Loucy (cell line): ENCODE results near the gene C6orf47.

ENCODE experiments used
- H2AFZ ChIP-seq: fragments of 200-600 bp; sonication (generic); 2 replicates; pipeline ENCODE4 v1.6.0; 2016; ENCODE audit warnings: antibody characterized with exemption, mild to moderate bottlenecking, low read length, moderate library complexity
- H3F3A ChIP-seq: fragments of 200-600 bp; 2 replicates; pipeline ENCODE4 v1.6.0; 2016; ENCODE audit warnings: antibody characterized with exemption, low read depth, mild to moderate bottlenecking
- H3K27me3 ChIP-seq: fragments of 200-600 bp; sonication (generic); 2 replicates; pipeline ENCODE4 v1.6.1; 2014; ENCODE audit warnings: low read length, mild to moderate bottlenecking; ENCODE audit not compliant: insufficient read depth, poor library complexity, severe bottlenecking
- H3K36me3 ChIP-seq: fragments of 200-600 bp; sonication (generic); 2 replicates; pipeline ENCODE4 v1.6.1; 2016; ENCODE audit warnings: low read length; ENCODE audit not compliant: insufficient read depth
- H3K4me1 ChIP-seq: fragments of 200-600 bp; sonication (generic); 2 replicates; pipeline ENCODE4 v1.5.1; 2014; ENCODE audit warnings: low read length, mild to moderate bottlenecking; ENCODE audit not compliant: insufficient read depth, poor library complexity, severe bottlenecking
- H3K4me2 ChIP-seq: fragments of 200-600 bp; sonication (generic); 2 replicates; pipeline ENCODE4 v1.6.0; 2014; ENCODE audit warnings: antibody characterized with exemption, low read length, low read depth, mild to moderate bottlenecking; ENCODE audit not compliant: poor library complexity, severe bottlenecking
- H3K4me3 ChIP-seq: fragments of 200-600 bp; sonication (generic); 2 replicates; pipeline ENCODE4 v1.5.1; 2014; ENCODE audit warnings: low read length, mild to moderate bottlenecking, mixed read lengths; ENCODE audit not compliant: poor library complexity, severe bottlenecking
- H3K79me2 ChIP-seq: fragments of 200-600 bp; sonication (generic); 2 replicates; pipeline ENCODE4 v1.6.1; 2014; ENCODE audit warnings: low read length; ENCODE audit not compliant: insufficient read depth
- H3K9ac ChIP-seq: fragments of 200-600 bp; sonication (generic); 2 replicates; pipeline ENCODE4 v1.6.0; 2014; ENCODE audit warnings: mild to moderate bottlenecking, low read depth, low read length, moderate library complexity; ENCODE audit not compliant: poor library complexity, severe bottlenecking
- H3K9me2 ChIP-seq: fragments of 200-600 bp; sonication (generic); replicated peaks from 2 replicates; pipeline ENCODE4 v1.6.1; 2016; ENCODE audit warnings: low read depth, low read length, mixed read lengths
- H3K9me3 ChIP-seq: fragments of 200-600 bp; sonication (generic); 2 replicates; pipeline ENCODE4 v1.6.1; 2014; ENCODE audit warnings: mild to moderate bottlenecking, antibody characterized with exemption, low read length, low read depth; ENCODE audit not compliant: insufficient read depth
- H4K20me1 ChIP-seq: fragments of 200-600 bp; sonication (generic); 2 replicates; pipeline ENCODE4 v1.6.0; 2014; ENCODE audit warnings: antibody characterized with exemption, low read length, mild to moderate bottlenecking; ENCODE audit not compliant: insufficient read depth, poor library complexity, severe bottlenecking
- CTCF ChIP-seq: fragments of 200-600 bp; sonication (generic); conservative IDR thresholded peaks from 2 replicates; pipeline ENCODE4 v1.5.1; 2014; ENCODE audit warnings: mild to moderate bottlenecking, antibody characterized with exemption, low read length
- EZH2phosphoT487 ChIP-seq: fragments of 200-600 bp; IDR thresholded peaks from 2 replicates; pipeline ENCODE4 v1.6.1; 2018; ENCODE audit warnings: antibody characterized with exemption, mild to moderate bottlenecking, moderate library complexity, borderline replicate concordance

Gene C6orf47

DNA sequence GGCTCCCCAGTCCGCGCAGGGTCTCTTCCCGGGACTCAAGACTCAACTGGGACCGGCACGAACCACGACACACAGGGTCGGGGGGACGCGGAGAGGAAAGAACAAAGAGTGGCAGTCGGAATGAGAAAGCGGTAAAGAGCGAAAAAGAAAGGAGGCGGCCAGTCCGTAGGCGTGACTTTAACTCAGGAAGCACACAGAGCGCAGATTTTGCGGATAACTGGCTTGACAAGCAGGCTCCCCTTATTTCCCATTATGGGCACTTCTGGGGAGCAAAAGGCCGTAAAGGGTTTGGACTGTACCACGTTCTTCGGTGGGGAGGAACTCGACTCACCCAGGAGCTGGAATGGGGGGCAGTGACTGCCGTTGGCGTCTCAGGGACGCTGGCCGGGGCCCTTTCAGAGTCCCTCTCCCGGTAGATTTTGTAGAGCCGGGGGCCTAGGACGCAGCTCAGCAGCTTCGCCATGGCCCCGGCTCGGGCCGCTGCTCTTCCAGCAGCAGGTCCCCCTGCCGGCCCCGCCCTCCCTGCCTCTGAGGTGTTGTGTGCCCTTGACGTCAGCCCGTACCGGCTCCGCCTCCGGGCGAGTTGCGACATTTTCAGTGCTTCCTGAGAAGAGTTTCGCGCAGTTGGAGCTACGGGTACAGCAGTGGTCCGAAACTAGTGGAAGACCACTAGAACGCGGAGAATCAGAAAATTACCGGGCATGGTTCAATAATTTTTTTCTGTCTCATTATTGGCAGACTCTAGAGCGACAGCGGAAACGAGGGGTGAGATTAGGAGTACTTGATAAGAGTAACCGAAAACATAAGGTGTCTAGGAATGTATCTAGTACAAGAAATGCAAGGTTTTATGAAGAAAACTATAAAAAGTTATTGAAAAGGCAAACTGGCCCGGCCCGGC is 42.5 kb upstream of the C6orf47 start, which contains the start of gene ABHD16A:
Gene ABHD16A (minus strand): TSS at position 506 of the 898 bp plus-strand sequence. CDS start 43 bp downstream, at position 463.
- TF ChIP-seq CTCF: no peak

GRCh38 chr6:31702405-31702818 is 41.8 kb upstream of the C6orf47 start:
- H3F3A ChIP-seq: no peaks in the 10 kb centered on the region
- peaks cover 46% of the 10 kb centered on the region for H3K79me2 ChIP-seq
- H3K9ac ChIP-seq: peak overlapping the region; percentile 88
- no peaks in the 10 kb centered on the region for H3K9me3 ChIP-seq
- no peaks in the 10 kb centered on the region for H3K36me3 ChIP-seq
- no peaks in the 10 kb centered on the region for H3K9me2 ChIP-seq
- no peaks in the 10 kb centered on the region for H3K27me3 ChIP-seq
- peak overlapping the region; percentile 77 for H2AFZ ChIP-seq
- TF ChIP-seq CTCF (no peak), EZH2phosphoT487 (no peak)
- H4K20me1 ChIP-seq: peaks cover 15% of the 10 kb centered on the region
- peaks cover 24% of the 10 kb centered on the region for H3K4me1 ChIP-seq
- peak overlapping the region; percentile 88 for H3K4me3 ChIP-seq
- peak overlapping the region; percentile 88 for H3K4me2 ChIP-seq

More for the DNA sequence above, 42.5 kb upstream of the C6orf47 start, which contains the start of gene ABHD16A:
- Histone ChIP-seq H3K4me3 (peak within 1 kb of the TSS; percentile 88), H2AFZ (peak within 1 kb of the TSS; percentile 77), H3K4me2 (peak within 1 kb of the TSS; percentile 88), H3K36me3 (no peaks in the 10 kb centered on the region), H3K4me1 (peaks cover 19% of the 10 kb centered on the region), H3K79me2 (peaks cover 40% of the 10 kb centered on the region), H3F3A (no peaks in the 10 kb centered on the region), H3K9ac (peak within 1 kb of the TSS; percentile 88), H3K27me3 (no peaks in the 10 kb centered on the region), H4K20me1 (peaks cover 15% of the 10 kb centered on the region), H3K9me2 (no peaks in the 10 kb centered on the region), H3K9me3 (no peaks in the 10 kb centered on the region)

- H3K79me2 ChIP-seq: peaks cover 46% of the 10 kb centered on the region
- H3K9me2 ChIP-seq: no peaks in the 10 kb centered on the region
- peak overlapping the region; percentile 88 for H3K4me2 ChIP-seq
- no peaks in the 10 kb centered on the region for H3K27me3 ChIP-seq
- no peak for TF ChIP-seq CTCF
- no peak for TF ChIP-seq EZH2phosphoT487
- peaks cover 24% of the 10 kb centered on the region for H3K4me1 ChIP-seq
- H3K36me3 ChIP-seq: peaks cover 1% of the 10 kb centered on the region; the same call in 1 of the 2 replicates
- H3K9ac ChIP-seq: peak overlapping the region; percentile 88
- peaks cover 15% of the 10 kb centered on the region for H4K20me1 ChIP-seq
- H3K4me3 ChIP-seq: peak overlapping the region; percentile 88
- no peak overlapping the region for H2AFZ ChIP-seq
- no peaks in the 10 kb centered on the region for H3K9me3 ChIP-seq
- H3F3A ChIP-seq: no peaks in the 10 kb centered on the region
Measured at GRCh38 chr6:31701666-31702404, 41.3 kb upstream of the C6orf47 start.
